HL-60 (cell line): ENCODE data around the gene DUSP6.

Experiments
- DNase-seq, 2 experiments: peaks; one replicate each; pipeline ENCODE4 v3.0.0-alpha.2; 2010 to 2020; ENCODE audit warnings: low read depth in 1 of 2, low spot score in 1 of 2
- H3K27ac ChIP-seq: fragments of 250-450 bp; sonication (Bioruptor Pico); replicated peaks from 2 replicates; pipeline ENCODE4 v1.5.1; 2020; ENCODE audit warnings: mild to moderate bottlenecking, moderate library complexity
- H3K27me3 ChIP-seq: fragments of 250-450 bp; sonication (Bioruptor Pico); 2 replicates; pipeline ENCODE4 v1.5.1; 2021; ENCODE audit warnings: mild to moderate bottlenecking, moderate library complexity; ENCODE audit not compliant: insufficient read depth, poor library complexity, severe bottlenecking
- H3K4me3 ChIP-seq: replicated peaks from 2 replicates; pipeline ENCODE4 v1.5.1; 2011; ENCODE audit warnings: mild to moderate bottlenecking, control low read depth, low read length; ENCODE audit not compliant: insufficient read depth
- GABPA ChIP-seq: IDR thresholded peaks from 2 replicates; pipeline ENCODE4 v1.6.1; 2012; ENCODE audit warnings: low read depth
- POLR2AphosphoS5 ChIP-seq: IDR thresholded peaks from 2 replicates; pipeline ENCODE4 v1.6.1; 2012; ENCODE audit warnings: low read depth
- REST ChIP-seq: IDR thresholded peaks from 2 replicates; pipeline ENCODE4 v1.6.1; 2012; ENCODE audit warnings: low read depth; ENCODE audit not compliant: insufficient replicate concordance
- SPI1 ChIP-seq: IDR thresholded peaks from 2 replicates; pipeline ENCODE4 v1.6.1; 2012; ENCODE audit warnings: low read depth, mild to moderate bottlenecking, borderline replicate concordance
- TF ChIP-seq, protein P1 (sequence below): IDR thresholded peaks from one replicate; pipeline ENCODE4 v1.5.1; 2011; ENCODE audit warnings: low read length, control low read depth, inconsistent platforms; ENCODE audit not compliant: insufficient read depth

DUSP6 gene

DNA sequence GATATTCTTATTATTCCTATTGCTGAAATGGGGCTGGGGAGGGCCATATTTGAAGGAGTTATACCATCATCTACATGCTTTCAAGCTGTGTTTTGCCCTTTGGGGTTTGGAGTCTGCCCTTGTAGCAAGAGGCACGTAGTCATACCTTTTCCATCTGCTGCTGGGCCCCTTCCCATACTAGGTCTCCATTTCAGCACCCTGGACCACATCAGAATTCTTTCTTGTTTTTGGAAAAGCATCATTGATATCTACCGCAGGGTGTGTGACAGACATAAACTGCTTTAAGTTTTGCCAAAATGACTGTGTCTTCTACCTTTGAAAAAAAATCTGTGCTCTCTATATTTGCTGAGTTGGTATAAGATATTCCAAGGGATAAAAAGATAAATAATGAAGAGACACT lies 12.3 kb upstream of the DUSP6 start:
- H3K27ac ChIP-seq: no peak overlapping the region
- DNase-seq: no peak
- TF ChIP-seq REST: peak; percentile 86
- TF ChIP-seq, protein P1, sequence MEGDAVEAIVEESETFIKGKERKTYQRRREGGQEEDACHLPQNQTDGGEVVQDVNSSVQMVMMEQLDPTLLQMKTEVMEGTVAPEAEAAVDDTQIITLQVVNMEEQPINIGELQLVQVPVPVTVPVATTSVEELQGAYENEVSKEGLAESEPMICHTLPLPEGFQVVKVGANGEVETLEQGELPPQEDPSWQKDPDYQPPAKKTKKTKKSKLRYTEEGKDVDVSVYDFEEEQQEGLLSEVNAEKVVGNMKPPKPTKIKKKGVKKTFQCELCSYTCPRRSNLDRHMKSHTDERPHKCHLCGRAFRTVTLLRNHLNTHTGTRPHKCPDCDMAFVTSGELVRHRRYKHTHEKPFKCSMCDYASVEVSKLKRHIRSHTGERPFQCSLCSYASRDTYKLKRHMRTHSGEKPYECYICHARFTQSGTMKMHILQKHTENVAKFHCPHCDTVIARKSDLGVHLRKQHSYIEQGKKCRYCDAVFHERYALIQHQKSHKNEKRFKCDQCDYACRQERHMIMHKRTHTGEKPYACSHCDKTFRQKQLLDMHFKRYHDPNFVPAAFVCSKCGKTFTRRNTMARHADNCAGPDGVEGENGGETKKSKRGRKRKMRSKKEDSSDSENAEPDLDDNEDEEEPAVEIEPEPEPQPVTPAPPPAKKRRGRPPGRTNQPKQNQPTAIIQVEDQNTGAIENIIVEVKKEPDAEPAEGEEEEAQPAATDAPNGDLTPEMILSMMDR: no peak
- H3K27me3 ChIP-seq: no peaks in the 10 kb centered on the region
- H3K4me3 ChIP-seq: no peak overlapping the region

- Histone ChIP-seq H3K27ac (no peak overlapping the region), H3K4me3 (no peak overlapping the region), H3K27me3 (no peaks in the 10 kb centered on the region)
- DNase-seq: no peak
- no peak for TF ChIP-seq POLR2AphosphoS5
- TF ChIP-seq GABPA: no peak
- TF ChIP-seq, protein P1: no peak
- TF ChIP-seq REST: no peak
- TF ChIP-seq SPI1: no peak
Measured at GRCh38 chr12:89364058-89364457, 11.8 kb upstream of the DUSP6 start.

GRCh38 chr12:89363582-89363981 lies 11.3 kb upstream of the DUSP6 start:
- no peak overlapping the region for H3K27ac ChIP-seq
- H3K27me3 ChIP-seq: no peaks in the 10 kb centered on the region
- no peak for TF ChIP-seq REST
- no peak for TF ChIP-seq GABPA
- TF ChIP-seq SPI1: no peak
- no peak for TF ChIP-seq POLR2AphosphoS5
- TF ChIP-seq, protein P1: no peak
- no peak for DNase-seq
- H3K4me3 ChIP-seq: no peak overlapping the region
